HepG2 (cell line): ENCODE measurements around the gene PLLP. TPM values are rescaled to one million over a fixed set of nuclear protein-coding genes. Genes with fewer than 3 reads are reported as not detected.

Experiments
- ADNP ChIP-seq: sonication (generic); formaldehyde crosslinking; IDR thresholded peaks from 2 replicates; pipeline ENCODE4 v1.4.0; 2020; ENCODE audit warnings: missing genetic modification reagents
- ATF7 ChIP-seq, 2 experiments: fragments of 450-650 bp in 1 of 2; sonication (generic) in 1 of 2; formaldehyde crosslinking in 1 of 2; IDR thresholded peaks; 2 replicates each; pipeline versions ENCODE4 v1.4.0 to v1.6.1; 2016 to 2020; ENCODE audit warnings: antibody characterized with exemption in 1 of 2, mild to moderate bottlenecking in 1 of 2, missing genetic modification reagents in 1 of 2
- BCL6 ChIP-seq: IDR thresholded peaks from 2 replicates; pipeline ENCODE4 v1.6.1; 2016; ENCODE audit warnings: missing genetic modification reagents, missing compliant biosample characterization
- CERS6 ChIP-seq: sonication (generic); formaldehyde crosslinking; IDR thresholded peaks from 2 replicates; pipeline ENCODE4 v1.5.0; 2020; ENCODE audit warnings: missing genetic modification reagents
- GTF3A ChIP-seq: sonication (generic); formaldehyde crosslinking; conservative IDR thresholded peaks from 2 replicates; pipeline ENCODE4 v1.4.0; 2020; ENCODE audit warnings: mild to moderate bottlenecking, missing genetic modification reagents
- HNF4G ChIP-seq, 2 experiments: sonication (generic) in 1 of 2; formaldehyde crosslinking in 1 of 2; IDR thresholded peaks; 2 replicates each; pipeline versions ENCODE4 v1.4.0 to v1.6.1; 2011 to 2020; ENCODE audit warnings: borderline replicate concordance in 2 of 2, low read depth in 2 of 2, mild to moderate bottlenecking in 2 of 2, low read length in 1 of 2, missing genetic modification reagents in 1 of 2, moderate library complexity in 1 of 2
- NFKB2 ChIP-seq: sonication (generic); formaldehyde crosslinking; IDR thresholded peaks from 2 replicates; pipeline ENCODE4 v1.4.0; 2020; ENCODE audit warnings: missing genetic modification reagents, borderline replicate concordance
- RFXAP ChIP-seq: sonication (generic); formaldehyde crosslinking; IDR thresholded peaks from 2 replicates; pipeline ENCODE4 v1.4.0; 2020; ENCODE audit warnings: missing genetic modification reagents, borderline replicate concordance
- SALL1 ChIP-seq: sonication (generic); formaldehyde crosslinking; IDR thresholded peaks from 2 replicates; pipeline ENCODE4 v1.8.0; 2022; ENCODE audit warnings: mild to moderate bottlenecking, missing genetic modification reagents
- SAP130 ChIP-seq: IDR thresholded peaks from 2 replicates; pipeline ENCODE4 v1.6.1; 2016; ENCODE audit warnings: low read depth
- ZNF550 ChIP-seq: sonication (generic); formaldehyde crosslinking; IDR thresholded peaks from 2 replicates; pipeline ENCODE4 v1.4.0; 2020; ENCODE audit warnings: mild to moderate bottlenecking, missing genetic modification reagents, borderline replicate concordance
- ZNF75D ChIP-seq: sonication (generic); formaldehyde crosslinking; IDR thresholded peaks from 2 replicates; pipeline ENCODE4 v1.8.1; 2023; ENCODE audit warnings: missing genetic modification reagents, mild to moderate bottlenecking, borderline replicate concordance
- ZNF839 ChIP-seq: sonication (generic); formaldehyde crosslinking; IDR thresholded peaks from 2 replicates; pipeline ENCODE4 v1.4.0; 2020; ENCODE audit warnings: missing genetic modification reagents, mild to moderate bottlenecking, borderline replicate concordance
- polyA plus RNA-seq, 8 experiments: library from polyadenylated mRNA; depleted of rRNA in 3 of 8; stranded (reverse) in 7 of 8; unstranded in 1 of 8; fragments of >200 nt; fragmentation: Illumina TruSeq in 4 of 8; extraction: Trizol in 4 of 8; gene quantifications; 2 replicates each; pipeline versions ENCODE4 v1.2.1 to v1.2.3, GENCODE V29; 2011 to 2016; ENCODE audit warnings: low read depth in 4 of 8, missing spikeins in 1 of 8, mixed read lengths in 1 of 8; ENCODE audit not compliant: insufficient read depth in 1 of 8
- total RNA-seq, 5 experiments: library from RNA; depleted of rRNA; stranded (reverse); fragments of >200 nt; fragmentation: Illumina TruSeq; extraction: Trizol; gene quantifications; 2 replicates each; pipeline ENCODE4 v1.2.3, GENCODE V29; 2016; ENCODE audit warnings: low read depth in 1 of 5
- TF ChIP-seq, protein P1 (sequence below): sonication (generic); formaldehyde crosslinking; IDR thresholded peaks from 2 replicates; pipeline ENCODE4 v1.4.0; 2020; ENCODE audit warnings: missing genetic modification reagents, mild to moderate bottlenecking, borderline replicate concordance
- TF ChIP-seq, protein P2 (sequence below): IDR thresholded peaks from 2 replicates; pipeline ENCODE4 v1.6.1; 2016; ENCODE audit warnings: low read depth, missing genetic modification reagents, missing compliant biosample characterization
- TF ChIP-seq, protein P3 (sequence below): IDR thresholded peaks from 2 replicates; pipeline ENCODE4 v1.6.1; 2016; ENCODE audit warnings: mild to moderate bottlenecking

Gene PLLP
- total and polyA plus RNA-seq, 2 of the 13 experiments (the other 11 are each of a cell fraction or from before 2014, with no cell fraction given): 60.6 to 127 TPM

- TF ChIP-seq, protein P1, sequence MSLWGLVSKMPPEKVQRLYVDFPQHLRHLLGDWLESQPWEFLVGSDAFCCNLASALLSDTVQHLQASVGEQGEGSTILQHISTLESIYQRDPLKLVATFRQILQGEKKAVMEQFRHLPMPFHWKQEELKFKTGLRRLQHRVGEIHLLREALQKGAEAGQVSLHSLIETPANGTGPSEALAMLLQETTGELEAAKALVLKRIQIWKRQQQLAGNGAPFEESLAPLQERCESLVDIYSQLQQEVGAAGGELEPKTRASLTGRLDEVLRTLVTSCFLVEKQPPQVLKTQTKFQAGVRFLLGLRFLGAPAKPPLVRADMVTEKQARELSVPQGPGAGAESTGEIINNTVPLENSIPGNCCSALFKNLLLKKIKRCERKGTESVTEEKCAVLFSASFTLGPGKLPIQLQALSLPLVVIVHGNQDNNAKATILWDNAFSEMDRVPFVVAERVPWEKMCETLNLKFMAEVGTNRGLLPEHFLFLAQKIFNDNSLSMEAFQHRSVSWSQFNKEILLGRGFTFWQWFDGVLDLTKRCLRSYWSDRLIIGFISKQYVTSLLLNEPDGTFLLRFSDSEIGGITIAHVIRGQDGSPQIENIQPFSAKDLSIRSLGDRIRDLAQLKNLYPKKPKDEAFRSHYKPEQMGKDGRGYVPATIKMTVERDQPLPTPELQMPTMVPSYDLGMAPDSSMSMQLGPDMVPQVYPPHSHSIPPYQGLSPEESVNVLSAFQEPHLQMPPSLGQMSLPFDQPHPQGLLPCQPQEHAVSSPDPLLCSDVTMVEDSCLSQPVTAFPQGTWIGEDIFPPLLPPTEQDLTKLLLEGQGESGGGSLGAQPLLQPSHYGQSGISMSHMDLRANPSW (CRISPR knock-in tag): no peak
- TF ChIP-seq SALL1 (CRISPR knock-in tag) (no peak), RFXAP (CRISPR knock-in tag) (0 out of 2 replicates have a peak, but pooled peaks have one; percentile 21), GTF3A (CRISPR knock-in tag) (no peak), BCL6 (no peak), HNF4G (IDR thresholded peaks at IDR 0.05; ENCODE audit: borderline replicate concordance, low read depth, low read length) (peak; percentile 29; the same call in 1 of the 2 replicates), HNF4G (CRISPR knock-in tag; IDR thresholded peaks at IDR 0.05; ENCODE audit: borderline replicate concordance, low read depth) (no peak), CERS6 (CRISPR knock-in tag) (no peak), ZNF550 (no peak), ZNF75D (CRISPR knock-in tag) (0 out of 2 replicates have a peak, but pooled peaks have one; percentile 28), NFKB2 (0 out of 2 replicates have a peak, but pooled peaks have one; percentile 27), ADNP (peak; percentile 54; the same call in 1 of the 2 replicates), ATF7 (IDR thresholded peaks at IDR 0.05) (no peak), ATF7 (CRISPR knock-in tag; IDR thresholded peaks at IDR 0.05) (no peak), SAP130 (peak; percentile 21; the same call in 1 of the 2 replicates), ZNF839 (CRISPR knock-in tag) (no peak; the same call in 1 of the 2 replicates)
- TF ChIP-seq, protein P2, sequence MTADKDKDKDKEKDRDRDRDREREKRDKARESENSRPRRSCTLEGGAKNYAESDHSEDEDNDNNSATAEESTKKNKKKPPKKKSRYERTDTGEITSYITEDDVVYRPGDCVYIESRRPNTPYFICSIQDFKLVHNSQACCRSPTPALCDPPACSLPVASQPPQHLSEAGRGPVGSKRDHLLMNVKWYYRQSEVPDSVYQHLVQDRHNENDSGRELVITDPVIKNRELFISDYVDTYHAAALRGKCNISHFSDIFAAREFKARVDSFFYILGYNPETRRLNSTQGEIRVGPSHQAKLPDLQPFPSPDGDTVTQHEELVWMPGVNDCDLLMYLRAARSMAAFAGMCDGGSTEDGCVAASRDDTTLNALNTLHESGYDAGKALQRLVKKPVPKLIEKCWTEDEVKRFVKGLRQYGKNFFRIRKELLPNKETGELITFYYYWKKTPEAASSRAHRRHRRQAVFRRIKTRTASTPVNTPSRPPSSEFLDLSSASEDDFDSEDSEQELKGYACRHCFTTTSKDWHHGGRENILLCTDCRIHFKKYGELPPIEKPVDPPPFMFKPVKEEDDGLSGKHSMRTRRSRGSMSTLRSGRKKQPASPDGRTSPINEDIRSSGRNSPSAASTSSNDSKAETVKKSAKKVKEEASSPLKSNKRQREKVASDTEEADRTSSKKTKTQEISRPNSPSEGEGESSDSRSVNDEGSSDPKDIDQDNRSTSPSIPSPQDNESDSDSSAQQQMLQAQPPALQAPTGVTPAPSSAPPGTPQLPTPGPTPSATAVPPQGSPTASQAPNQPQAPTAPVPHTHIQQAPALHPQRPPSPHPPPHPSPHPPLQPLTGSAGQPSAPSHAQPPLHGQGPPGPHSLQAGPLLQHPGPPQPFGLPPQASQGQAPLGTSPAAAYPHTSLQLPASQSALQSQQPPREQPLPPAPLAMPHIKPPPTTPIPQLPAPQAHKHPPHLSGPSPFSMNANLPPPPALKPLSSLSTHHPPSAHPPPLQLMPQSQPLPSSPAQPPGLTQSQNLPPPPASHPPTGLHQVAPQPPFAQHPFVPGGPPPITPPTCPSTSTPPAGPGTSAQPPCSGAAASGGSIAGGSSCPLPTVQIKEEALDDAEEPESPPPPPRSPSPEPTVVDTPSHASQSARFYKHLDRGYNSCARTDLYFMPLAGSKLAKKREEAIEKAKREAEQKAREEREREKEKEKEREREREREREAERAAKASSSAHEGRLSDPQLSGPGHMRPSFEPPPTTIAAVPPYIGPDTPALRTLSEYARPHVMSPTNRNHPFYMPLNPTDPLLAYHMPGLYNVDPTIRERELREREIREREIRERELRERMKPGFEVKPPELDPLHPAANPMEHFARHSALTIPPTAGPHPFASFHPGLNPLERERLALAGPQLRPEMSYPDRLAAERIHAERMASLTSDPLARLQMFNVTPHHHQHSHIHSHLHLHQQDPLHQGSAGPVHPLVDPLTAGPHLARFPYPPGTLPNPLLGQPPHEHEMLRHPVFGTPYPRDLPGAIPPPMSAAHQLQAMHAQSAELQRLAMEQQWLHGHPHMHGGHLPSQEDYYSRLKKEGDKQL (CRISPR knock-in tag): no peak
- TF ChIP-seq, protein P3, sequence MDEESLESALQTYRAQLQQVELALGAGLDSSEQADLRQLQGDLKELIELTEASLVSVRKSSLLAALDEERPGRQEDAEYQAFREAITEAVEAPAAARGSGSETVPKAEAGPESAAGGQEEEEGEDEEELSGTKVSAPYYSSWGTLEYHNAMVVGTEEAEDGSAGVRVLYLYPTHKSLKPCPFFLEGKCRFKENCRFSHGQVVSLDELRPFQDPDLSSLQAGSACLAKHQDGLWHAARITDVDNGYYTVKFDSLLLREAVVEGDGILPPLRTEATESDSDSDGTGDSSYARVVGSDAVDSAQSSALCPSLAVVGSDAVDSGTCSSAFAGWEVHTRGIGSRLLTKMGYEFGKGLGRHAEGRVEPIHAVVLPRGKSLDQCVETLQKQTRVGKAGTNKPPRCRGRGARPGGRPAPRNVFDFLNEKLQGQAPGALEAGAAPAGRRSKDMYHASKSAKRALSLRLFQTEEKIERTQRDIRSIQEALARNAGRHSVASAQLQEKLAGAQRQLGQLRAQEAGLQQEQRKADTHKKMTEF (CRISPR knock-in tag): no peak
These were observed 15.4 kb downstream of the PLLP start (continued) for GRCh38 chr16:57268804-57269800.
